Measurements from ENCODE around the gene DLK1.

DNA sequence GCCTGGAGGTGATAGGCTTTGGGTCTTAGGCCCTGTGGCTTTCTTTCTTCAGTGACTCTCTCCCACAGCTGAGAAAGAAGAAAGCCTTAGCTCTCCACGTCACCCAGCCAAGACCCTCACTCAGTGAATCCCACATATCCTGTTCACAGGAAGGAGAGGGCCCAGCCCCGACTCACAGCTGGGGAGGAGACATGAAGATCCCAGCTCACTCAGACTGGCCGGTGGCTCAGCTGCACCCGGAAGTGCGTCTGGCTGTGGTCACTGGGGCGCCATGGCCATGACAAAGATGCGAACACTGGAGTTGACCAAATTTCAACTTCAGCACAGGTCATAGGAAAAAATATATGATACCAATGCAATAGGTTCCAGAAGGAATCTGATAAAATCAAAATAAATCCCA lies 14.2 kb downstream of the DLK1 start:
- TF ChIP-seq, protein P1, sequence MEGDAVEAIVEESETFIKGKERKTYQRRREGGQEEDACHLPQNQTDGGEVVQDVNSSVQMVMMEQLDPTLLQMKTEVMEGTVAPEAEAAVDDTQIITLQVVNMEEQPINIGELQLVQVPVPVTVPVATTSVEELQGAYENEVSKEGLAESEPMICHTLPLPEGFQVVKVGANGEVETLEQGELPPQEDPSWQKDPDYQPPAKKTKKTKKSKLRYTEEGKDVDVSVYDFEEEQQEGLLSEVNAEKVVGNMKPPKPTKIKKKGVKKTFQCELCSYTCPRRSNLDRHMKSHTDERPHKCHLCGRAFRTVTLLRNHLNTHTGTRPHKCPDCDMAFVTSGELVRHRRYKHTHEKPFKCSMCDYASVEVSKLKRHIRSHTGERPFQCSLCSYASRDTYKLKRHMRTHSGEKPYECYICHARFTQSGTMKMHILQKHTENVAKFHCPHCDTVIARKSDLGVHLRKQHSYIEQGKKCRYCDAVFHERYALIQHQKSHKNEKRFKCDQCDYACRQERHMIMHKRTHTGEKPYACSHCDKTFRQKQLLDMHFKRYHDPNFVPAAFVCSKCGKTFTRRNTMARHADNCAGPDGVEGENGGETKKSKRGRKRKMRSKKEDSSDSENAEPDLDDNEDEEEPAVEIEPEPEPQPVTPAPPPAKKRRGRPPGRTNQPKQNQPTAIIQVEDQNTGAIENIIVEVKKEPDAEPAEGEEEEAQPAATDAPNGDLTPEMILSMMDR (IDR thresholded peaks at IDR 0.05), result no peak
- TF ChIP-seq TCF7L2 (IDR thresholded peaks at IDR 0.05; ENCODE audit: low read depth, low read length) (no peak), POLR2AphosphoS5 (IDR thresholded peaks at IDR 0.05; ENCODE audit: low read depth, low read length) (no peak), SIN3A (IDR thresholded peaks at IDR 0.05; ENCODE audit: borderline replicate concordance, insufficient read depth, low read depth, low read length) (no peak)
- TF ChIP-seq, protein P2, sequence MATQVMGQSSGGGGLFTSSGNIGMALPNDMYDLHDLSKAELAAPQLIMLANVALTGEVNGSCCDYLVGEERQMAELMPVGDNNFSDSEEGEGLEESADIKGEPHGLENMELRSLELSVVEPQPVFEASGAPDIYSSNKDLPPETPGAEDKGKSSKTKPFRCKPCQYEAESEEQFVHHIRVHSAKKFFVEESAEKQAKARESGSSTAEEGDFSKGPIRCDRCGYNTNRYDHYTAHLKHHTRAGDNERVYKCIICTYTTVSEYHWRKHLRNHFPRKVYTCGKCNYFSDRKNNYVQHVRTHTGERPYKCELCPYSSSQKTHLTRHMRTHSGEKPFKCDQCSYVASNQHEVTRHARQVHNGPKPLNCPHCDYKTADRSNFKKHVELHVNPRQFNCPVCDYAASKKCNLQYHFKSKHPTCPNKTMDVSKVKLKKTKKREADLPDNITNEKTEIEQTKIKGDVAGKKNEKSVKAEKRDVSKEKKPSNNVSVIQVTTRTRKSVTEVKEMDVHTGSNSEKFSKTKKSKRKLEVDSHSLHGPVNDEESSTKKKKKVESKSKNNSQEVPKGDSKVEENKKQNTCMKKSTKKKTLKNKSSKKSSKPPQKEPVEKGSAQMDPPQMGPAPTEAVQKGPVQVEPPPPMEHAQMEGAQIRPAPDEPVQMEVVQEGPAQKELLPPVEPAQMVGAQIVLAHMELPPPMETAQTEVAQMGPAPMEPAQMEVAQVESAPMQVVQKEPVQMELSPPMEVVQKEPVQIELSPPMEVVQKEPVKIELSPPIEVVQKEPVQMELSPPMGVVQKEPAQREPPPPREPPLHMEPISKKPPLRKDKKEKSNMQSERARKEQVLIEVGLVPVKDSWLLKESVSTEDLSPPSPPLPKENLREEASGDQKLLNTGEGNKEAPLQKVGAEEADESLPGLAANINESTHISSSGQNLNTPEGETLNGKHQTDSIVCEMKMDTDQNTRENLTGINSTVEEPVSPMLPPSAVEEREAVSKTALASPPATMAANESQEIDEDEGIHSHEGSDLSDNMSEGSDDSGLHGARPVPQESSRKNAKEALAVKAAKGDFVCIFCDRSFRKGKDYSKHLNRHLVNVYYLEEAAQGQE (IDR thresholded peaks at IDR 0.05; ENCODE audit: insufficient read depth in 1 of 2, low read depth in 2 of 2, low read length in 1 of 2), result no peak

All from Panc1 (cell line).